Smooth muscle cell of bladder (primary cell): ENCODE measurements around the gene THSD7B. TPM values are rescaled to one million over a fixed set of nuclear protein-coding genes. Genes with fewer than 3 reads are reported as not detected.

Experiments
- total RNA-seq: library from RNA; depleted of rRNA; stranded (reverse); fragments of >200 nt; gene quantifications from 2 replicates; pipeline ENCODE4 v1.2.3, GENCODE V29; 2014

THSD7B gene
- 0.09 TPM in 1 of 2 replicates, not detected in the other for total RNA-seq

GRCh38 chr2:136765256-136766072 is at the start of gene THSD7B:
THSD7B (plus strand) TSS chr2:136765545; CDS start chr2:136882179, 116,634 bp downstream.

